CD4-positive, alpha-beta T cell treated with Interferon gamma for 1 hour (primary cell): ENCODE results near the gene OGDHL.
"Not testable (repeated sequence)": the region's sequence is repeated elsewhere in the genome, so short reads cannot be mapped to it uniquely, and the experiment has no call there.

Experiments used
- DNase-seq: peaks from one replicate; pipeline ENCODE4 v3.0.0-alpha.2; 2020

OGDHL gene

GRCh38 chr10:49738616-49739360 is 23.3 kb downstream of the OGDHL start:
- DNase-seq: no peak

- DNase-seq: no peak
Observed at GRCh38 chr10:49737474-49738201, 24.5 kb downstream of the OGDHL start.

GRCh38 chr10:49736564-49737113 is 25.5 kb downstream of the OGDHL start:
- DNase-seq: no peak

GRCh38 chr10:49735848-49736563 is 26.1 kb downstream of the OGDHL start:
- no peak for DNase-seq

GRCh38 chr10:49735161-49735560 is 27.0 kb downstream of the OGDHL start:
- no peak for DNase-seq

GRCh38 chr10:49734676-49735075 is 27.4 kb downstream of the OGDHL start:
- DNase-seq: no peak

GRCh38 chr10:49733866-49734265 is 28.3 kb downstream of the OGDHL start:
- no peak for DNase-seq

- no peak for DNase-seq
Observed at GRCh38 chr10:49726593-49726992, 35.5 kb downstream of the OGDHL start.

GRCh38 chr10:49715157-49715556 is 47.0 kb downstream of the OGDHL start:
- DNase-seq: not testable (repeated sequence)

- DNase-seq: no peak
Observed at GRCh38 chr10:49713266-49713665, 48.9 kb downstream of the OGDHL start.

GRCh38 chr10:49711481-49711880 is 50.6 kb downstream of the OGDHL start:
- no peak for DNase-seq

- DNase-seq: no peak
Observed at GRCh38 chr10:49710966-49711365, 51.2 kb downstream of the OGDHL start.

GRCh38 chr10:49709934-49710333 is 52.2 kb downstream of the OGDHL start:
- no peak for DNase-seq

- DNase-seq: no peak
Observed at GRCh38 chr10:49707585-49707984, 54.5 kb downstream of the OGDHL start.

GRCh38 chr10:49700997-49701396 is 61.1 kb downstream of the OGDHL start:
- DNase-seq: no peak

GRCh38 chr10:49700211-49700610 is 61.9 kb downstream of the OGDHL start:
- DNase-seq: no peak

- DNase-seq: no peak
Observed at GRCh38 chr10:49698679-49699078, 63.4 kb downstream of the OGDHL start.

GRCh38 chr10:49696311-49696710 is 65.8 kb downstream of the OGDHL start:
- DNase-seq: no peak

GRCh38 chr10:49694466-49694865 is 67.7 kb downstream of the OGDHL start:
- no peak for DNase-seq

- no peak for DNase-seq
Observed at GRCh38 chr10:49691588-49691987, 70.5 kb downstream of the OGDHL start.

- no peak for DNase-seq
Observed at GRCh38 chr10:49690698-49691356, 71.3 kb downstream of the OGDHL start.

GRCh38 chr10:49689882-49690510 is 72.1 kb downstream of the OGDHL start:
- DNase-seq: no peak
